H1 (cell line): ENCODE measurements around the gene DLL1. TPM values are rescaled to one million over a fixed set of nuclear protein-coding genes. Genes with fewer than 3 reads are reported as not detected.

Experiments used
- CTCF ChIA-PET: fragments of 300-600 bp; sonication (Branson Sonifier 250); formaldehyde crosslinking; loops from one replicate; lab custom pipeline; 2021; ENCODE audit not compliant: partially characterized antibody; lab: Charles Lee
- POLR2A ChIA-PET: fragments of 300-600 bp; sonication (Branson Sonifier 250); formaldehyde crosslinking; loops from one replicate; lab custom pipeline; 2021; ENCODE audit warnings: inconsistent platforms; ENCODE audit not compliant: partially characterized antibody; lab: Charles Lee
- DNase-seq, 2 experiments: peaks; one replicate each; pipeline versions ENCODE4 v3.0.0 to v3.0.0-alpha.2; 2010 to 2022; ENCODE audit warnings: low spot score in 2 of 2, low read depth in 1 of 2, mixed read lengths in 1 of 2
- FAIRE-seq: peaks from 2 replicates; lab custom pipeline; 2011; peaks lifted over from hg19 to GRCh38; lab: Jason Lieb, UNC
- H2AFZ ChIP-seq: 2 replicates; pipeline ENCODE4 v1.8.1; 2012; ENCODE audit warnings: low read length, inconsistent platforms
- H2AK5ac ChIP-seq: 2 replicates; pipeline ENCODE4 v1.6.1; 2013; ENCODE audit warnings: low read depth, low read length
- H2BK120ac ChIP-seq: replicated peaks from 2 replicates; pipeline ENCODE3; 2013; ENCODE audit warnings: low read depth, low read length, inconsistent platforms
- H2BK12ac ChIP-seq: 2 replicates; pipeline ENCODE4 v1.6.1; 2013; ENCODE audit warnings: low read depth, low read length
- H2BK15ac ChIP-seq: 2 replicates; pipeline ENCODE4 v1.6.1; 2013; ENCODE audit warnings: low read length
- H2BK20ac ChIP-seq: 2 replicates; pipeline ENCODE4 v1.6.1; 2013; ENCODE audit warnings: low read length
- H2BK5ac ChIP-seq: 2 replicates; pipeline ENCODE4 v1.6.1; 2013; ENCODE audit warnings: low read depth, low read length
- H3K14ac ChIP-seq: 2 replicates; pipeline ENCODE4 v1.6.1; 2013; ENCODE audit warnings: inconsistent platforms; ENCODE audit not compliant: insufficient read length
- H3K18ac ChIP-seq: 2 replicates; pipeline ENCODE4 v1.6.1; 2013; ENCODE audit warnings: low read length; ENCODE audit errors: extremely low read depth
- H3K23ac ChIP-seq: 2 replicates; pipeline ENCODE4 v1.6.1; 2013; ENCODE audit warnings: inconsistent platforms; ENCODE audit not compliant: insufficient read length
- H3K23me2 ChIP-seq: 2 replicates; pipeline ENCODE4 v1.6.1; 2013; ENCODE audit warnings: low read depth, low read length
- H3K27ac ChIP-seq: 2 replicates; pipeline ENCODE4 v1.6.1; 2011; ENCODE audit warnings: low read depth, low read length, inconsistent platforms
- H3K27me3 ChIP-seq, 4 experiments: replicated peaks in 1 of 4; 1 replicate in 1 of 4; 2 replicates in 3 of 4; pipeline versions ENCODE4 v1.6.1 to v1.8.1; 2011 to 2013; ENCODE audit warnings: low read length in 3 of 4, mild to moderate bottlenecking in 3 of 4, inconsistent platforms in 2 of 4, mixed read lengths in 2 of 4, moderate library complexity in 1 of 4; ENCODE audit not compliant: control insufficient read depth in 3 of 4, insufficient read depth in 3 of 4; ENCODE audit errors: extremely low read depth in 1 of 4
- H3K36me3 ChIP-seq, 4 experiments: 2 replicates each; pipeline versions ENCODE4 v1.6.1 to v1.8.1; 2011 to 2013; ENCODE audit warnings: mild to moderate bottlenecking in 4 of 4, low read length in 3 of 4, moderate library complexity in 2 of 4, control low read depth in 1 of 4, inconsistent platforms in 1 of 4; ENCODE audit not compliant: insufficient read depth in 4 of 4, control insufficient read depth in 2 of 4
- H3K4ac ChIP-seq: replicated peaks from 2 replicates; pipeline ENCODE3; 2013; ENCODE audit warnings: low read length, low read depth, mixed read lengths, inconsistent platforms; ENCODE audit not compliant: insufficient read length
- H3K4me1 ChIP-seq, 4 experiments: replicated peaks in 1 of 4; 1 replicate in 1 of 4; 2 replicates in 3 of 4; pipeline versions ENCODE4 v1.6.1 to v1.8.1; 2011 to 2013; ENCODE audit warnings: low read length in 3 of 4, inconsistent platforms in 2 of 4, mixed read lengths in 1 of 4; ENCODE audit not compliant: insufficient read depth in 4 of 4, control insufficient read depth in 3 of 4
- H3K4me2 ChIP-seq, 2 experiments: 2 replicates each; pipeline versions ENCODE4 v1.6.1 to v1.8.1; 2011 to 2013; ENCODE audit warnings: low read depth in 2 of 2, low read length in 2 of 2, control low read depth in 1 of 2, inconsistent platforms in 1 of 2, mild to moderate bottlenecking in 1 of 2; ENCODE audit not compliant: insufficient read depth in 1 of 2
- H3K4me3 ChIP-seq, 4 experiments: fragments of 200-600, 300-600 bp in 1 of 4; sonication (generic), shearing (Covaris generic), sonication (Bioruptor Twin) in 1 of 4; 2 replicates each; pipeline versions ENCODE4 v1.5.1 to v1.8.1; 2011 to 2016; ENCODE audit warnings: low read length in 4 of 4, low read depth in 3 of 4, control low read depth in 2 of 4, inconsistent platforms in 2 of 4, mild to moderate bottlenecking in 2 of 4, mixed read lengths in 1 of 4, moderate library complexity in 1 of 4; ENCODE audit not compliant: insufficient read depth in 2 of 4; ENCODE audit errors: extremely low read depth in 1 of 4
- H3K56ac ChIP-seq: replicated peaks from 2 replicates; pipeline ENCODE3; 2013; ENCODE audit warnings: low read depth, mild to moderate bottlenecking, mixed read lengths, low read length, inconsistent platforms; ENCODE audit not compliant: insufficient read length
- H3K79me1 ChIP-seq: 2 replicates; pipeline ENCODE4 v1.6.1; 2013; ENCODE audit warnings: low read depth, low read length, control low read depth
- H3K79me2 ChIP-seq, 2 experiments: 2 replicates each; pipeline versions ENCODE4 v1.6.1 to v1.8.1; 2012 to 2013; ENCODE audit warnings: low read length in 2 of 2, mild to moderate bottlenecking in 2 of 2, inconsistent platforms in 1 of 2; ENCODE audit not compliant: insufficient read depth in 2 of 2, control insufficient read depth in 1 of 2
- H3K9ac ChIP-seq, 4 experiments: replicated peaks in 1 of 4; 1 replicate in 1 of 4; 2 replicates in 3 of 4; pipeline versions ENCODE4 v1.6.1 to v1.8.1; 2011 to 2013; ENCODE audit warnings: low read depth in 3 of 4, low read length in 3 of 4, control low read depth in 2 of 4, mild to moderate bottlenecking in 2 of 4, moderate library complexity in 2 of 4, inconsistent platforms in 1 of 4; ENCODE audit errors: extremely low read depth in 1 of 4
- H3K9me3 ChIP-seq, 2 experiments: 2 replicates each; pipeline versions ENCODE4 v1.6.1 to v1.8.1; 2012 to 2013; ENCODE audit warnings: mild to moderate bottlenecking in 2 of 2, moderate library complexity in 2 of 2, control low read depth in 1 of 2, inconsistent platforms in 1 of 2, low read depth in 1 of 2, low read length in 1 of 2, mixed read lengths in 1 of 2; ENCODE audit not compliant: insufficient read depth in 2 of 2
- H4K20me1 ChIP-seq, 2 experiments: replicated peaks in 1 of 2; 2 replicates each; pipeline versions ENCODE3 to v1.8.1; 2011 to 2013; ENCODE audit warnings: inconsistent platforms in 2 of 2, low read length in 2 of 2, mild to moderate bottlenecking in 1 of 2; ENCODE audit not compliant: insufficient read depth in 2 of 2, control insufficient read depth in 1 of 2
- H4K5ac ChIP-seq: 2 replicates; pipeline ENCODE4 v1.6.1; 2013; ENCODE audit warnings: low read length, low read depth, mixed read lengths, inconsistent platforms; ENCODE audit not compliant: insufficient read length
- H4K8ac ChIP-seq: 2 replicates; pipeline ENCODE4 v1.8.0; 2013; ENCODE audit warnings: mild to moderate bottlenecking, moderate library complexity, low read length, inconsistent platforms; ENCODE audit not compliant: insufficient read depth; ENCODE audit errors: extremely low read depth
- H4K91ac ChIP-seq: replicated peaks from 2 replicates; pipeline ENCODE3; 2013; ENCODE audit warnings: low read length, mixed read lengths, inconsistent platforms; ENCODE audit not compliant: insufficient read length
- CEBPB ChIP-seq: IDR thresholded peaks from 2 replicates; pipeline ENCODE4 v1.6.1; 2012; ENCODE audit warnings: low read depth, low read length
- CTBP2 ChIP-seq: IDR thresholded peaks from 2 replicates; pipeline ENCODE4 v1.7.0; 2011; ENCODE audit warnings: borderline replicate concordance, mild to moderate bottlenecking, moderate library complexity, mixed read lengths, low read length; ENCODE audit not compliant: insufficient read depth, insufficient read length
- GABPA ChIP-seq: IDR thresholded peaks from 2 replicates; pipeline ENCODE4 v1.6.1; 2011; ENCODE audit warnings: mild to moderate bottlenecking, low read length, moderate library complexity, borderline replicate concordance; ENCODE audit not compliant: insufficient read depth
- GTF2F1 ChIP-seq: IDR thresholded peaks from 2 replicates; pipeline ENCODE4 v1.6.1; 2012; ENCODE audit warnings: low read depth, low read length, improper control_type of control experiment, borderline replicate concordance
- HDAC2 ChIP-seq, 2 experiments: fragments of 300-600 bp in 1 of 2; sonication (generic) in 1 of 2; IDR thresholded peaks; 2 replicates each; pipeline ENCODE4 v1.6.1; 2011 to 2012; ENCODE audit warnings: low read depth in 2 of 2, low read length in 2 of 2, mild to moderate bottlenecking in 2 of 2, moderate library complexity in 2 of 2, borderline replicate concordance in 1 of 2, inconsistent platforms in 1 of 2
- NANOG ChIP-seq: IDR thresholded peaks from 2 replicates; pipeline ENCODE4 v1.6.1; 2011; ENCODE audit warnings: low read length, low read depth, mild to moderate bottlenecking, inconsistent platforms; ENCODE audit not compliant: insufficient read depth, poor library complexity, severe bottlenecking
- POLR2AphosphoS5 ChIP-seq: IDR thresholded peaks from 2 replicates; pipeline ENCODE4 v1.6.1; 2011; ENCODE audit warnings: low read depth, low read length
- RAD21 ChIP-seq, 2 experiments: IDR thresholded peaks in 1 of 2; conservative IDR thresholded peaks in 1 of 2; 2 replicates each; pipeline ENCODE4 v1.6.1; 2011; ENCODE audit warnings: low read depth in 2 of 2, low read length in 2 of 2, improper control_type of control experiment in 1 of 2, inconsistent platforms in 1 of 2, mild to moderate bottlenecking in 1 of 2, moderate library complexity in 1 of 2
- RXRA ChIP-seq: IDR thresholded peaks from 2 replicates; pipeline ENCODE4 v1.6.1; 2011; ENCODE audit warnings: low read depth, mild to moderate bottlenecking, low read length, moderate library complexity; ENCODE audit not compliant: insufficient read depth
- SP4 ChIP-seq: IDR thresholded peaks from 2 replicates; pipeline ENCODE4 v1.6.1; 2012; ENCODE audit warnings: low read length, inconsistent platforms
- TBP ChIP-seq: IDR thresholded peaks from 2 replicates; pipeline ENCODE4 v1.6.1; 2011; ENCODE audit warnings: low read depth, low read length, improper control_type of control experiment
- YY1 ChIP-seq: IDR thresholded peaks from 2 replicates; pipeline ENCODE4 v1.6.1; 2011; ENCODE audit warnings: low read depth, mild to moderate bottlenecking, low read length
- WGBS, 2 experiments: shearing (Covaris generic) in 1 of 2; methylation state at CpG; one replicate each; pipeline versions ENCODE4 v1.1.6 to v1.1.7; 2013 to 2015; ENCODE audit warnings: low lambda C conversion rate in 2 of 2, mixed read lengths in 2 of 2, inconsistent platforms in 1 of 2, low coverage in 1 of 2, missing lambda C conversion rate in 1 of 2; ENCODE audit not compliant: insufficient replicate concordance in 2 of 2, insufficient coverage in 1 of 2, insufficient read length in 1 of 2; ENCODE audit errors: extremely low coverage in 1 of 2, missing lambda C conversion rate in 1 of 2; 5-methylcytosine and 5-hydroxymethylcytosine counted together
- polyA plus RNA-seq, 7 experiments: library from polyadenylated mRNA; depleted of rRNA in 3 of 7; stranded (reverse) in 5 of 7; unstranded in 2 of 7; fragments of >200 nt in 5 of 7; fragments of 200-250 nt in 2 of 7; gene quantifications; 1 replicate in 5 of 7; 2 replicates in 1 of 7; 4 replicates in 1 of 7; pipeline versions ENCODE4 v1.2.1 to v1.2.3, GENCODE V29; 2011 to 2013; ENCODE audit warnings: missing spikeins in 2 of 7, mixed read lengths in 2 of 7
- total RNA-seq: library from RNA; stranded (reverse); fragmentation: NEBNext Ultra II Directional; extraction: Animal tissue kit (Norgen Biotek cat#: 25700); gene quantifications from 2 replicates; pipeline ENCODE4 v1.2.1, GENCODE V29; 2021

Gene DLL1
- total and polyA plus RNA-seq, 2 of the 8 experiments (the other 6 are each of a cell fraction or from before 2014, with no cell fraction given) = 1.7 to 3.8 TPM

GRCh38 chr6:170279977-170280688 lies 10.7 kb downstream of the DLL1 start:
- Histone ChIP-seq H2BK15ac (no peak overlapping the region), H3K18ac (no peak overlapping the region), H3K23me2 (no peaks in the 10 kb centered on the region; the same call in 1 of the 2 replicates), H3K79me2 (no peaks in the 10 kb centered on the region), H2BK20ac (no peak overlapping the region), H3K56ac (no peak overlapping the region), H3K23ac (no peak overlapping the region), H2AFZ (no peak overlapping the region), H3K4me1 (peaks cover 0 to 3% (median 0%) of the 10 kb centered on the region in 4 experiments; a peak in 2 of 7 replicates), H4K5ac (no peak overlapping the region), H3K36me3 (peaks cover 0 to 15% (median 5%) of the 10 kb centered on the region in 4 experiments; a peak in 3 of 8 replicates), H3K79me1 (no peaks in the 10 kb centered on the region), H3K4me3 (no peak overlapping the region), H4K91ac (no peak overlapping the region), H3K14ac (no peak overlapping the region), H4K20me1 (peaks cover 0 to 2% of the 10 kb centered on the region in 2 experiments), H3K4me2 (no peak overlapping the region), H3K9me3 (no peaks in the 10 kb centered on the region), H3K27ac (no peak overlapping the region), H2AK5ac (no peak overlapping the region), H3K4ac (no peak overlapping the region), H4K8ac (no peak overlapping the region), H3K9ac (no peak overlapping the region), H3K27me3 (peaks cover 0 to 6% (median 1%) of the 10 kb centered on the region in 4 experiments; a peak in 4 of 7 replicates), H2BK12ac (no peak overlapping the region; the same call in 1 of the 2 replicates), H2BK120ac (no peak overlapping the region), H2BK5ac (no peak overlapping the region)
- FAIRE-seq (no peak), DNase-seq (no peak)
- ChIA-PET CTCF (interaction anchor here (0.8 to 1.0 kb wide), 3 partner anchors 14 to 250 kb away, joined by 3 read pairs; no protein-coding TSS in a partner anchor), POLR2A (interaction anchor here (2.9 kb wide), 1 partner anchor 11 kb away, joined by 17 read pairs; the partner anchor contains the start of gene DLL1)
- WGBS, 2 experiments = 80% methylated on average over 31 of the region's 36 CpGs; no CpG with 5 or more reads in 1 of the 2 experiments
- no peak for TF ChIP-seq YY1
- no peak for TF ChIP-seq HDAC2 (IDR thresholded peaks at IDR 0.05; ENCODE audit: borderline replicate concordance in 1 of 2, low read depth in 2 of 2, low read length in 2 of 2)
- TF ChIP-seq TBP = no peak
- TF ChIP-seq RXRA = no peak
- no peak for TF ChIP-seq GABPA
- TF ChIP-seq NANOG = no peak
- no peak for TF ChIP-seq SP4
- no peak for TF ChIP-seq CTBP2
- TF ChIP-seq RAD21 (IDR thresholded peaks at IDR 0.05 in 1 of 2, conservative IDR thresholded peaks at IDR 0.05 in 1 of 2; ENCODE audit: low read depth in 2 of 2, low read length in 2 of 2) = no peak
- no peak for TF ChIP-seq GTF2F1
- no peak for TF ChIP-seq CEBPB
- no peak for TF ChIP-seq POLR2AphosphoS5
